ENCODE results near the gene AGK.
"Not testable (repeated sequence)": the region's sequence is repeated elsewhere in the genome, so short reads cannot be mapped to it uniquely, and the experiment has no call there.

AGK gene

GRCh38 chr7:141686074-141686473 is 134.9 kb downstream of the AGK start:
- no peak for DNase-seq

GRCh38 chr7:141686670-141687069 is 135.5 kb downstream of the AGK start:
- no peak for DNase-seq

- DNase-seq: no peak
These were observed 136.8 kb downstream of the AGK start for GRCh38 chr7:141688043-141688442.

GRCh38 chr7:141689072-141689825 is 138.0 kb downstream of the AGK start:
- not testable (repeated sequence) for DNase-seq

- DNase-seq: no peak
These were observed 140.3 kb downstream of the AGK start for GRCh38 chr7:141691540-141691939.

- no peak for DNase-seq
These were observed 140.8 kb downstream of the AGK start for GRCh38 chr7:141691961-141692360.

- DNase-seq: no peak
These were observed 141.9 kb downstream of the AGK start for GRCh38 chr7:141693082-141693481.

- DNase-seq: no peak
These were observed 144.6 kb downstream of the AGK start for GRCh38 chr7:141695803-141696289.

- no peak for DNase-seq
These were observed 145.1 kb downstream of the AGK start for GRCh38 chr7:141696348-141696747.

GRCh38 chr7:141697211-141697871 is 146.1 kb downstream of the AGK start:
- no peak for DNase-seq

- no peak for DNase-seq
These were observed 147.2 kb downstream of the AGK start for GRCh38 chr7:141698247-141699015.

GRCh38 chr7:141699860-141700259 is 148.7 kb downstream of the AGK start:
- no peak for DNase-seq

GRCh38 chr7:141700296-141700847 is 149.2 kb downstream of the AGK start:
- DNase-seq: no peak

- no peak for DNase-seq
These were observed 149.7 kb downstream of the AGK start for GRCh38 chr7:141700848-141701371.

GRCh38 chr7:141701489-141702046 is 150.4 kb downstream of the AGK start:
- DNase-seq: peak; percentile 10 to 49 (median 44)

- peak; percentile 9 to 48 (median 34) for DNase-seq
These were observed 150.9 kb downstream of the AGK start, which contains the start of gene DENND11 for GRCh38 chr7:141702047-141702567. Gene DENND11, minus strand, starts transcription at chr7:141702166. Its CDS starts 13 bp downstream, at chr7:141702153.

GRCh38 chr7:141702892-141703291 is 151.7 kb downstream of the AGK start:
- DNase-seq: no peak

GRCh38 chr7:141704112-141704511 is 152.9 kb downstream of the AGK start:
- DNase-seq: no peak

GRCh38 chr7:141704741-141705140 is 153.5 kb downstream of the AGK start:
- DNase-seq: no peak
